HG02763 (cell line): ENCODE results near the gene SLC25A30.
"Not testable (repeated sequence)": the region's sequence is repeated elsewhere in the genome, so short reads cannot be mapped to it uniquely, and the experiment has no call there.

Source experiments
- ATAC-seq: cut with Tn5 transposase; IDR thresholded peaks from one replicate; pipeline ENCODE4 v1.9.1; 2021; ENCODE audit warnings: mild to moderate bottlenecking, moderate library complexity; ENCODE audit not compliant: unreplicated experiment

The SLC25A30 gene

GRCh38 chr13:45392811-45393210 lies 25.4 kb downstream of the SLC25A30 start:
- no peak for ATAC-seq

- ATAC-seq, result no peak
Measured at GRCh38 chr13:45391926-45392325, 26.2 kb downstream of the SLC25A30 start.

- ATAC-seq, result not testable (repeated sequence)
Measured at GRCh38 chr13:45391128-45391527, 27.0 kb downstream of the SLC25A30 start.

- ATAC-seq, result not testable (repeated sequence)
Measured at GRCh38 chr13:45390348-45390747, 27.8 kb downstream of the SLC25A30 start.

- no peak for ATAC-seq
Measured at GRCh38 chr13:45388664-45389063, 29.5 kb downstream of the SLC25A30 start.

GRCh38 chr13:45386892-45387575 lies 31.1 kb downstream of the SLC25A30 start:
- not testable (repeated sequence) for ATAC-seq

- no peak for ATAC-seq
Measured at GRCh38 chr13:45385907-45386553, 32.1 kb downstream of the SLC25A30 start.

- ATAC-seq, result no peak
Measured at GRCh38 chr13:45385320-45385719, 32.9 kb downstream of the SLC25A30 start.

GRCh38 chr13:45384474-45385174 lies 33.5 kb downstream of the SLC25A30 start:
- no peak for ATAC-seq

GRCh38 chr13:45382739-45383138 lies 35.4 kb downstream of the SLC25A30 start:
- ATAC-seq, result not testable (repeated sequence)

GRCh38 chr13:45381196-45381595 lies 37.0 kb downstream of the SLC25A30 start:
- no peak for ATAC-seq

GRCh38 chr13:45380708-45381107 lies 37.5 kb downstream of the SLC25A30 start:
- not testable (repeated sequence) for ATAC-seq

GRCh38 chr13:45379516-45379915 lies 38.7 kb downstream of the SLC25A30 start:
- ATAC-seq, result not testable (repeated sequence)

- not testable (repeated sequence) for ATAC-seq
Measured at GRCh38 chr13:45378786-45379185, 39.4 kb downstream of the SLC25A30 start.

- ATAC-seq, result not testable (repeated sequence)
Measured at GRCh38 chr13:45377314-45377713, 40.9 kb downstream of the SLC25A30 start.

GRCh38 chr13:45376651-45377050 lies 41.5 kb downstream of the SLC25A30 start:
- ATAC-seq, result not testable (repeated sequence)

GRCh38 chr13:45374917-45375316 lies 43.3 kb downstream of the SLC25A30 start:
- no peak for ATAC-seq

- no peak for ATAC-seq
Measured at GRCh38 chr13:45373162-45373547, 45.0 kb downstream of the SLC25A30 start.

- no peak for ATAC-seq
Measured at GRCh38 chr13:45372189-45373161, 45.7 kb downstream of the SLC25A30 start.

GRCh38 chr13:45370922-45371406 lies 47.2 kb downstream of the SLC25A30 start:
- ATAC-seq, result no peak
